ENCODE measurements around the gene CCDC9. TPM values are rescaled to one million over a fixed set of nuclear protein-coding genes. Genes with fewer than 3 reads are reported as not detected.

CCDC9 gene
- total and polyA plus RNA-seq, 2 of the 8 experiments (the other 6 are each of a cell fraction or from before 2014, with no cell fraction given) = 3.7 to 29.8 TPM

DNA sequence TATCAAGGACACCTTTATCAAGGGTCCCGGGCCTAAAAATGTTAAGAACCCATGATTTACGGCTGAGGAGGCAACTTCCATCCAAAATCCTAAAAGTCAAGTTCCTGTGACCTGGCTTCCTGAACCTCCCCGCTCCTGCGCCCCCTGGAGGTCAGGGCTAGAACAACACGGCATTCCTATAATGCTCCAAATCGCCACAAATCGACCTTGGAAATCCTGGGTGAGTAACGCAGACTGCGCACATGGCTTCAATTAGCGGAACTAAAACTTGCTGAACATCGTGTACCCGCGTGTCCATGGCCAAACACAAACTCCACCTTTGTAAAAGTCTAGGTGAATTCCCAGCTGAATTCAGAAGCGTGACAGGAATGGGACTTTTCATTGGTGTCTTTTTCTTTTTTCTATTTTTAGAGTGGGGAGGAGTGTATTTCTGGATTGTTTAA, 49.0 kb downstream of the CCDC9 start:
- CTCF ChIA-PET (ENCODE audit: partially characterized antibody) = interaction anchor here (0.5 to 3.7 kb wide), 10 partner anchors 9 to 86 kb away, joined by 3 to 32 read pairs (median 6); no protein-coding TSS in a partner anchor
- H3K9ac ChIP-seq (replicated peaks in 1 of 4; ENCODE audit: extremely low read depth in 1 of 4, low read depth in 3 of 4, low read length in 3 of 4) = no peak overlapping the region
- no peak overlapping the region for H3K4ac ChIP-seq (replicated peaks; ENCODE audit: insufficient read length, low read depth, low read length)
- 21% methylated on average over 14 of the region's 14 CpGs; no CpG with 5 or more reads in 1 of the 2 experiments for WGBS, 2 experiments (ENCODE audit: extremely low coverage in 1 of 2, insufficient coverage in 1 of 2, insufficient read length in 1 of 2, insufficient replicate concordance in 2 of 2, low coverage in 1 of 2, low lambda C conversion rate in 2 of 2, missing lambda C conversion rate in 1 of 2)
- H3K4me2 ChIP-seq (ENCODE audit: insufficient read depth in 1 of 2, low read depth in 2 of 2, low read length in 2 of 2) = peak overlapping the region in 1 of 2 experiments; percentile 57; a peak in 1 of 4 replicates
- H4K5ac ChIP-seq (ENCODE audit: insufficient read length, low read depth, low read length) = no peak overlapping the region
- H2BK120ac ChIP-seq (replicated peaks; ENCODE audit: low read depth, low read length) = no peak overlapping the region
- no peak overlapping the region for H3K56ac ChIP-seq (replicated peaks; ENCODE audit: insufficient read length, low read depth, low read length)
- no peak overlapping the region for H4K8ac ChIP-seq (ENCODE audit: extremely low read depth, insufficient read depth, low read length)
- no peaks in the 10 kb centered on the region for H3K79me1 ChIP-seq (ENCODE audit: low read depth, low read length)
- H3K18ac ChIP-seq (ENCODE audit: extremely low read depth, low read length) = no peak overlapping the region
- H3K23ac ChIP-seq (ENCODE audit: insufficient read length) = no peak overlapping the region
- no peaks in the 10 kb centered on the region for H3K23me2 ChIP-seq (ENCODE audit: low read depth, low read length)
- POLR2A ChIA-PET (ENCODE audit: partially characterized antibody) = no interaction called here
- H4K91ac ChIP-seq (replicated peaks; ENCODE audit: insufficient read length, low read length) = no peak overlapping the region
- peaks cover 0 to 2% (median 0%) of the 10 kb centered on the region in 4 experiments; a peak in 2 of 7 replicates for H3K4me1 ChIP-seq (replicated peaks in 1 of 4; ENCODE audit: control insufficient read depth in 3 of 4, insufficient read depth in 4 of 4, low read length in 3 of 4)
- H3K27me3 ChIP-seq (replicated peaks in 1 of 4; ENCODE audit: control insufficient read depth in 3 of 4, extremely low read depth in 1 of 4, insufficient read depth in 3 of 4, low read length in 3 of 4) = no peaks in the 10 kb centered on the region
- H4K20me1 ChIP-seq (replicated peaks in 1 of 2; ENCODE audit: control insufficient read depth in 1 of 2, insufficient read depth in 2 of 2, low read length in 2 of 2) = no peaks in the 10 kb centered on the region
- no peaks in the 10 kb centered on the region for H3K9me3 ChIP-seq (ENCODE audit: insufficient read depth in 2 of 2, low read depth in 1 of 2, low read length in 1 of 2)
- H2BK20ac ChIP-seq (ENCODE audit: low read length) = no peak overlapping the region
- no peaks in the 10 kb centered on the region for H3K36me3 ChIP-seq (ENCODE audit: control insufficient read depth in 2 of 4, insufficient read depth in 4 of 4, low read length in 3 of 4)
- peak overlapping the region; percentile 71; the same call in 1 of the 2 replicates for H2AFZ ChIP-seq (ENCODE audit: low read length)
- no peak overlapping the region for H3K14ac ChIP-seq (ENCODE audit: insufficient read length)
- H2BK12ac ChIP-seq (ENCODE audit: low read depth, low read length) = no peak overlapping the region; the same call in 1 of the 2 replicates
- peak; percentile 89 for FAIRE-seq
- 0 out of 8 replicates have a peak overlapping the region, but pooled peaks of 1 of the 4 experiments have one; percentile 15 for H3K4me3 ChIP-seq (ENCODE audit: extremely low read depth in 1 of 4, insufficient read depth in 2 of 4, low read depth in 3 of 4, low read length in 4 of 4)
- no peak overlapping the region for H2BK5ac ChIP-seq (ENCODE audit: low read depth, low read length)
- peak; percentile 51 to 96 for DNase-seq (ENCODE audit: low read depth in 1 of 2, low spot score in 2 of 2)
- H2AK5ac ChIP-seq (ENCODE audit: low read depth, low read length) = no peak overlapping the region
- no peaks in the 10 kb centered on the region for H3K79me2 ChIP-seq (ENCODE audit: control insufficient read depth in 1 of 2, insufficient read depth in 2 of 2, low read length in 2 of 2)
- no peak overlapping the region for H2BK15ac ChIP-seq (ENCODE audit: low read length)
- no peak overlapping the region for H3K27ac ChIP-seq (ENCODE audit: low read depth, low read length)
- TF ChIP-seq RBBP5 (IDR thresholded peaks at IDR 0.05; ENCODE audit: borderline replicate concordance, low read depth, low read length) (no peak), RXRA (IDR thresholded peaks at IDR 0.05; ENCODE audit: insufficient read depth, low read depth, low read length) (no peak), SIX5 (IDR thresholded peaks at IDR 0.05; ENCODE audit: low read depth, low read length) (no peak), CEBPB (IDR thresholded peaks at IDR 0.05; ENCODE audit: low read depth, low read length) (no peak), MAFK (IDR thresholded peaks at IDR 0.05; ENCODE audit: low read depth, low read length) (no peak), TEAD4 (IDR thresholded peaks at IDR 0.05; ENCODE audit: low read depth, low read length) (peak; percentile 83), SIN3A (conservative IDR thresholded peaks at IDR 0.05 in 1 of 2, IDR thresholded peaks at IDR 0.05 in 1 of 2; ENCODE audit: low read depth in 1 of 2, low read length in 2 of 2) (0 out of 4 replicates have a peak, but pooled peaks of 1 of the 2 experiments have one; percentile 35), SAP30 (IDR thresholded peaks at IDR 0.05; ENCODE audit: insufficient read depth, insufficient replicate concordance, low read length) (no peak), KDM1A (IDR thresholded peaks at IDR 0.05; ENCODE audit: borderline replicate concordance, low read length) (no peak), POU5F1 (IDR thresholded peaks at IDR 0.05; ENCODE audit: low read depth, low read length) (no peak)
- TF ChIP-seq, protein P1, sequence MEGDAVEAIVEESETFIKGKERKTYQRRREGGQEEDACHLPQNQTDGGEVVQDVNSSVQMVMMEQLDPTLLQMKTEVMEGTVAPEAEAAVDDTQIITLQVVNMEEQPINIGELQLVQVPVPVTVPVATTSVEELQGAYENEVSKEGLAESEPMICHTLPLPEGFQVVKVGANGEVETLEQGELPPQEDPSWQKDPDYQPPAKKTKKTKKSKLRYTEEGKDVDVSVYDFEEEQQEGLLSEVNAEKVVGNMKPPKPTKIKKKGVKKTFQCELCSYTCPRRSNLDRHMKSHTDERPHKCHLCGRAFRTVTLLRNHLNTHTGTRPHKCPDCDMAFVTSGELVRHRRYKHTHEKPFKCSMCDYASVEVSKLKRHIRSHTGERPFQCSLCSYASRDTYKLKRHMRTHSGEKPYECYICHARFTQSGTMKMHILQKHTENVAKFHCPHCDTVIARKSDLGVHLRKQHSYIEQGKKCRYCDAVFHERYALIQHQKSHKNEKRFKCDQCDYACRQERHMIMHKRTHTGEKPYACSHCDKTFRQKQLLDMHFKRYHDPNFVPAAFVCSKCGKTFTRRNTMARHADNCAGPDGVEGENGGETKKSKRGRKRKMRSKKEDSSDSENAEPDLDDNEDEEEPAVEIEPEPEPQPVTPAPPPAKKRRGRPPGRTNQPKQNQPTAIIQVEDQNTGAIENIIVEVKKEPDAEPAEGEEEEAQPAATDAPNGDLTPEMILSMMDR (IDR thresholded peaks at IDR 0.05; ENCODE audit: control extremely low read depth in 1 of 3, insufficient read depth in 1 of 3, low read depth in 1 of 3, low read length in 3 of 3) = peak; percentile 79 to 98 (median 94)

Data from H1 (cell line).